HG02870 (cell line): ENCODE measurements around the gene HOXC9.
"Not testable (repeated sequence)": the region's sequence is repeated elsewhere in the genome, so short reads cannot be mapped to it uniquely, and the experiment has no call there.

ENCODE experiments used
- ATAC-seq: cut with Tn5 transposase; IDR thresholded peaks from one replicate; pipeline ENCODE4 v1.9.1; 2021; ENCODE audit warnings: mild to moderate bottlenecking, moderate library complexity; ENCODE audit not compliant: unreplicated experiment

HOXC9 gene

DNA sequence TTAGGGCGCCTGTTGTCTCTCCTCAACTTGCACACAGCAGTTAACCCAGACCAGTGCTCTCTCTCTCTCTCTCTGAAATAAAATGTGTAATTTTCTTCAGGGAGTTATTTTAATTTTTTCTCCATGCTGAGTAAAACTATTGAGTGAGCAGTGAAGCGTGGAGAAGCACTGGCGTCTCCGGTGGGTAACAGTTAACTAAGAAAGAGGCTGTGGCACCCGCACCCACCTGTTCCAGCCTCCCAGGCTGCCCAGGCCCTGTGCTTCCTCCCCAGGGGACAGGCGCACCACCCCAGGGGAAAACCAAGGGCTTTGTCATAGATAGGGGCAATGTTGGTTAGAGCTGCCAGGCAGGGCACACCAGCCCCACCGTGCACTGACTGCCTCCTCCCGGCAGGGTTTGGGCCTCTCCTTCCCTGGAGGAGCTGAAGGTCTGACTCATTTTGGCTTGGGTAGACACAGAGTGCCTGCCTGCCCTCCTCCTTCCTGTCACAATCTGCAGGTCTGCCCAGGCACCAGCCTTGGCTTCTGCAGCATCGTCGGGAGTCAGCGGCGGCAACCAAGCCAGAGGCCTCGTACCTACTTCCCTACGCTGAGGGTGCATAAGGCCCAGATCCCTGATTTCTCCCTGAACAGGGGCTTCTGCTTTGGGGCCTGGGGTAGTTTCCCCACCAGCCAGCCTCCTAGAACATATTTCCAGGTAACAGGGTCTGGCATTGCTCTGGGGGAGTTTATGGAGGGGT is 36.8 kb downstream of the HOXC9 start:
- no peak for ATAC-seq

DNA sequence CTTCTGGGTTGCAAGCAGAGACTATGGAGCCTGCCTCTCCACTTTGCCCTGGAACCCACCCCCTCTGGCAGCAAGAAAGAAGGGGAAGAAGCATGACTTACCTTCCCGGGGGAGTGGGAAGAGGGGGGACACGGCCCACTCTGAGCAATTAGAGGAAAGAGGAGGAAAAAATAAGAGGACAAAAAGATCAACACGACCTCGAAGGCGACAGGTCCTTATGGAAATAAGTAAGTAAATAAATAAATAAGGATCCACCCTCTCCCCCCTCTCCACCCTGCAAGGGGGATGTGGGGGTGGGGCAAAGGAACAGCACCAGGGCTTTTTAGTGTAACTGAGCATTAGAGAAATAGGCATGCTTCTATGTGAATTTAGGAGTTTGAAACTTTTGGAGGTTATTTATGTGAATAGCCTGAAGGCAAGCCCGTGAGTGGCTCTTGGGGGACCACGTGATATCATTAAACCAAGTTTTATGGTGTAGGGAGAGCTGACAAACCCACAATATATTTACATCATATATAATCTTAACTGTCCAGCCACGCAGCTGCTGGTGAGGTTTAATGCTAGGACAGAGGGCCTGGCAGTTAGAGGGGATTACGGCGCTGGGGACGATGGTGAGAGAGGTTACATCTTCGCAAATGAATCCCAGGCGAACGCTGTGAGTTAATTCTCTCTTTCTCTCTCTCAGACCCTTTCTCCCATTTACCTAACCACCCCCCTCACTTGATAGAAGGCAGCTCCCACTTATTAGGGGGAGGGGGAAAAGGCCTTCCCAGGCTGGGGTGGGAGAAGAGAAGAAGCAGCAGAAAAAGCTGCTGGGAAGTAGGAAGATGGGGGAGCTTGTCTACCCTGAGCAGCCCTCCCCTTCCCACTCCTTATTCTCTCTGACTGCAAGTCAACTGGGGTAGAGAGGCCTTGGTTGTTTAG is 37.7 kb downstream of the HOXC9 start:
- ATAC-seq = no peak

DNA sequence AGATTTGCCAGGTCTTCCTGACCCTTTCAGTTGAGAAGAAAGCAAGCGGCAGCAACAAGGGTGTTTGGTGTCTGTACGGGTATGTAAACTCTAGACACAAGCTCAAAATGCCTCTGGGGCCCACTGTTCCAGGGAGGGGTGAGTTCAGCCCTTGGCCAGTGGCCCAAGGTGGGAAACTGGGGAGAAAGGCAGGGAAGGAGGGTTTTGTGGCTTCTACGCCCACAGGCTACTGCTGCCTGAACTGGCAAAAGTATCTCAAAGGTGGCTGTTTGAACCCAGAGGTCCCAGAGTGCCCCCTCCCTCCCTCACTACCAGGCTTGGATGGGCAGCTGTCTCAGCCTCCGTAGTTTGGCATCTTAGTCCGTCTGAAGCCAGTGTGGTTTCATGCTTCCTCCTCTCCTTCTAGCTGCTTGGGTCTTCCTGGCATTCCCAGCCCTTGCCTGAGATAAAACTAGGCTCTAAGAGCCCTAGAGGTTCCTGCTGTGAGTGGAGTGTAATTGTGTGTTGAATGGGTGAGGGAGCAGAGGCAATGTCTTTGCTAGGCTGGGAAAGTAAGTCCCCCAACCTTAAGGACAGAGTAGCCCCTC is 38.4 kb downstream of the HOXC9 start:
- no peak for ATAC-seq

DNA sequence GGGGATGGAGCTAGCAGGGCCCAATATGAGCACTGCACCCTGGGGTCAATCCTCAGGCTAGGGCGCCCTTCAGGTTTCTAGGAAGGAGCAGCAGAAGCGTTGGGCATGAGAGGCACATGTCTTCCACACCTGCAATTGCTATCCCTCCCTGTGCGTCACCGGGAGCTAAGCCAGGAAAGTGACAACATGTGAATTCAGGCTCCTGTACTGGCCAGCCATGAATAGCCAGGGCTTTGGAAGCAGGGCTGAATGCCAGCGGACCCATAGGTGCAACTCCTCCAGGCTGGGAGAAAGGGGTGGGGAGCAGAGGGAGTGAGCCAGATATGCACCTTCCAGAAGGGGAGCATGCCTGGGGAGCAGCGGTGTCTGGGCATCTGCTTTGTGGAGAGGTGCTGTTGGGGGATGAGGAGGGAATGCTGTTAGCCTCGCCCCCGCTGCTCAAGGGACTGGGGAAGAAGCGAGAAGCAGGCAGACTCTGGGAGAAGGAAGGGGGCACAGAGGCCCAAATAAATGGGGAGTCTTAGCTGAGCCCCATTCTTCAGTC is 39.0 kb downstream of the HOXC9 start:
- no peak for ATAC-seq

DNA sequence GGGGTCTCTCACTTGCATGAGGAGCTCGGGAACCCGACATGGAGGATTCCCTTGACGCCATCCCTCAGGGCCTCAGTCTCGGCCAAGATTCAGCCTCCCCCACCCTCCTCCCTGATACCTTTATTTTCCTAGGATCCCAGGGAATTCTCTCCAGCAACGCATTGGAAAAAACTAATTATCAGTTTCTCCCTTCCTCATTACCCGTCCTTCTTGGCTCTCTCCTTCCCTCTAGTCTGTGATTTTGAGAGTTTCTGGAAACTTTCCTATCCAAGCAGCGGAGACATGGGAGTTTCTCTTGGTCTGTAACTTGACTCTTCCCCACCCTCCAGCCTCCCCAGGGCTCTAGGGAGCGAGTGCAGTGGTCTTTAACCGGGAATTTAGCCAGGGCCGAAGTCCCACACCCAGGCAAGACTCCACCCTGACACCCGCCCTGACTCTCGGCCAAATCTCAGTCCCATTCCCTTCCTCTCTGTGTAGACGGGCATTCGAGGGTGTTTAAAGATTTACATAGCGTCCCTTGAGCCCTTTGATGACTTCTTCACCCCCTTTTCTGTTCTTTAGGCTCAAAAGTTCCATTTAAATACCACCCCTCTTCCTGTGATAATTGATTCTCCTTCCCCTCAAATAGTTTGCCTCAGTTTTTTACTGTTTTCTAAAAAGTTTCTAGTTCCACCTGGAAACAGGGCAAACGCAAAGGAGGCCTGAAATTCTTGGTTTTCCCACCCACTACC is 39.6 kb downstream of the HOXC9 start:
- no peak for ATAC-seq

DNA sequence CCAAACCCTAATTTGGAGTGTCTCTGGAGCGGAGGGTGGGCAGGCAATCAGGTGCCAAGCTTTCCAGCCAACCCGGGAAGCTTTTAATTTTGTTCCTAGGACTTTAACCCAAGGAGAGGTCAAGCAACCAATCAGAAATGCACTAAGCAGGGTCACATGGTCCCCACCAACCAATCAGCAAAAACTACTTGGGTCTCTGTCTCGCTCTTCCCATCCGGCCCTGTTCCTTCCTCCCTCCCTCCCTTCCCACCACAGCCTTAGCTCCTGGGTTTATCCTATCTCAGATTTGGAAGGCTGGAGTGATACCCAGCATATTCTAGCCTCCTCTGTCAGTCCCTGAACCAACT is 40.2 kb downstream of the HOXC9 start:
- ATAC-seq = no peak

DNA sequence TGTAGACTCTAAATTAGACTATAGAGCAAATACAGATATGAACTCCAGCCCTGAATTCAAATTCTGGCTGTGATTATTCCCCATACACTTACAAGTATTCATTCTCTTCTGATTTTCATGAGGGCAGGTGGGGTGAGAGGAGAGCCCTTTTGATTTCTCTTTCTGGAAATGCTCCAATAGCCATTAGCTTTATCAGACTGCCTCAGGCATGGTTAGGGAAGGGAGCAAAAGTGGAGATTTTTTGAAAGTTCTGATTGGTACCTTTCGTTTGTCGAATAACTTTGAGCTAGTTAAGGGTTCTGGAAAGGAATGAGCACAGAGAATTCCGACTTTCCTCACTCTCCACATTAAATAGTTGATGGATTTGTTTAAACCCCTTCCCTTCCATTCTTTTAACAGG is 40.7 kb downstream of the HOXC9 start:
- no peak for ATAC-seq

DNA sequence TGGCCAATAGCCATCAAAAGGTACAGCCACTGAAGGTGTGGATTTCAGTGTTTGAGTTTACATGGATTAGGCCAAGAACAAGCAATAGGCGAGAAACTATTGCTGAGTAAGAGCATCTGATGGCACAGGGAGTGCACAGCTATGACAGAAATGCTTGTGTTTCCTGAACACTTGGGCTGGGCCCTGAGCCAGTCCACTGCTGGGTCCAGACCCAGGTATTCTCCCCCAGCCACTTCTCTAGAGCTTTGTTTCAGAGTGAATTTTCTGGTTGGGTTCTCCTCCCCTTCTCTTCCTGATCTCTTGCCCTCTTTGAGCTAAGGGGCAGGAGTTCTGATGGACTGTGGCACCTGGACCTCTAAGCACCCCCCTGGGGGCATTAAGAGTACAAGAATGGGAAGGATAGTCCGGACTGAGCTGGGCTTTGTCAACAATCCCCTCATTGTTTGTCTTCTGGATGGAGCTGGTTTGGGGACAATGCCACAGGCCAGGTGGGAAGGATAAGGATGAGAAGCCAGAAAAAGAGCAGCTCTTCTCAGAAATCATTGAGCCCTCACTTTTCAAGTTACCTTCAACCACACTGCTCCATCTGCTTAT is 41.2 kb downstream of the HOXC9 start:
- no peak for ATAC-seq

DNA sequence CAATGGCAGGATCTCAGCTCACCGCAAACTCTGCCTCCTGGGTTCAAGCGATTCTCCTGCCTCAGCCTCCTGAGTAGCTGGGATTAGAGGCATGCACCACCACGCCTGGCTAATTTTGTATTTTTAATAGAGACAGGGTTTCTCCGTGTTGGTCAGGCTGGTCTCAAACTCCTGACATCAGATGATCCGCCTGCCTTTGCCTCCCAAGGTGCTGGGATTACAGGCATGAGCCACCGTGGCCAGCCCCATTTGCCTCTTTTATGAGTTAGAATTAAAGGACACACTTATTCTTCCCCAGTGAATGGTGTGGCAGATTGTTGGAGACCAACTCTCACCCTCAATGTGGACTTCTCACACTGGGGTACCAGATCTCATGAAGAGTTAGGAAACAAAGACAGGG is 42.1 kb downstream of the HOXC9 start:
- not testable (repeated sequence) for ATAC-seq

DNA sequence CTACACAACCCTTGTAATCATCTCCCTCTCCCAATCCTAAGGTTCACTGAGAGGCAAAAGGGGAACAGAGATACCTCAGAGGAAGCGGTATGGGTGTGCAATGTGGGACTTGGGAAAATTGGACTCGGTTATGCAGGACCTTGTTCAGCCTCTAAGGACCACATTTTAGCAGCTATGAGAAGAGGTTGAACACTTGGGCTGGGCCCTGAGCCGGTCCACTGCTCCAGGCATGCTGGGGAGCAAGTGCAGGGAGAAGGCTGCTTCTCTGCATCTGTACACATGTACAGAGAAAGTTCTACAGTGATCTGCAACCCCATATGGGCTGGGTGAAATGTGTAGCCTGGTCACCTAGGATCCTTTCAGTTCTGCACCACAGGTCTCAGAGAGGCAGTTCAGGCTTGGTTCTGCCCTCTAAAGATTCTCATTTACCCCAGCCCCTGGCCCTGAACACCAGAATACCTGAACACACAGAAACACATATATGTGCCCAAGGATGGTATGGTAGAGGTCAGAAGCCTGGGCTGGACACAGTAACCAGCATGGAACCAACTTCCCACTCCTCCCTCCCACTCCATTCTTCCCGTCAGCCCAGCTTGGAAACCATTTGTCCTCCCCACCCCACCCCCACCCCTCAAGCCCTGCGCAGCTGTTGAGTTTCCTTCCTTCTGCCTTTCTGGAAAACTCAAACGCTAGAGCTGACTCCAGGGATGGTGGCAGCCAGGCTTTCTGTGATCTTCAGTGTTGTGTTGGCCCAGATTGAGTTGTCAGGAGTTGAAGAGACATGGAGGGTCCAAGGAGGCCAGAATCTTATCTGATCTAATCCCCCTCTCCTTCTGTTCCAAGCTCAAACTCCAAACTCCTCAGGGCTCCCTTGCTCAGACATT is 43.3 kb downstream of the HOXC9 start:
- no peak for ATAC-seq

DNA sequence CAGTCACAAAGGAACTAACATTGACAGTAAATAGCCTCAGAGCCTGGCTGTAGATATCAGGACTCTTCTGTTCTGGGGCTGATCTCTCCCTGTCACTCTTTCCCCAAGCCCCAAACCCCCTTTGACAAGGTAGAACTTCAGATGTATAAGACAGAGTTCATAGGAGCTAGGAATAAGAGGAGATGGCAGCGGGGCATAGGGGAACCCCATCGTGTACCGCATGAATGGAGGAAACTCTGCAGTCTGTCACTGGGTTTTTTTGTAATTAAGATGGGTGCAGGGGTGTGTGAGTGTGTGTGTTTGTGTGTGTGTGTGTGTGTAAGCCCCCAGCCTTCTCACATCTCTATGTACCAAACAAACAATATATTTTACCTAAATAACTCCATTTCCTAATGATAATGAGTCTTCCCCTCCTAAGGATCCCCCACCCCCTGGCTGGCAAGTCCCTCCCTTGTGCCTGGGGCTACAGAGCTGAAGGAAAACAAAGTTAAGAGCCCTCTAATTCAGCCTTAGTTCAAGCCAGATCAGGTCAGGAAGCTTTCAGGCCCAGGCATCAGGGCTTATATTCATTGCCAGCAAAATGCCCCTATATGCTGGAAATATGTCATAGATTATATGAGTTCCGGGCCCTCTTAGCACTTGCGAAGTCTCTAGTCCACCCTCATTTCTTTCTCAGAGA is 44.6 kb downstream of the HOXC9 start:
- no peak for ATAC-seq

DNA sequence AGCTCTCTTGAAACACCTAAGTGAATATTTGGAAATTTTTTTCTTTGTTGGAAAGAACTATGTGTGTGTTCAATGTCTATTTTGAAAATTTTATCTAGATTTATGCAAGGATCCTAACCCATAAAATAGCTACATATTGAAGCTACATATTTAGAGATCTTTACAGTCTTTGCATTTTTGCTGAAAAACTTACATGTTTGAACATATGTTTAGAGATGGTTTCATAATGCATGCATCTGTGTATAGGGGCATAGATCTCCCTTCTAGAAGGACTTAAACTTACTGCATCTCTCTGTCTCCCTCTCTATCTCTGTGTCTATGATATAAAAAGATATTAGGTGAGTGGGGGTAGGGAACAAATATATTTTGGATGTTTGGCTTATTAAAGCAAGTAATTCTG is 45.4 kb downstream of the HOXC9 start:
- no peak for ATAC-seq

DNA sequence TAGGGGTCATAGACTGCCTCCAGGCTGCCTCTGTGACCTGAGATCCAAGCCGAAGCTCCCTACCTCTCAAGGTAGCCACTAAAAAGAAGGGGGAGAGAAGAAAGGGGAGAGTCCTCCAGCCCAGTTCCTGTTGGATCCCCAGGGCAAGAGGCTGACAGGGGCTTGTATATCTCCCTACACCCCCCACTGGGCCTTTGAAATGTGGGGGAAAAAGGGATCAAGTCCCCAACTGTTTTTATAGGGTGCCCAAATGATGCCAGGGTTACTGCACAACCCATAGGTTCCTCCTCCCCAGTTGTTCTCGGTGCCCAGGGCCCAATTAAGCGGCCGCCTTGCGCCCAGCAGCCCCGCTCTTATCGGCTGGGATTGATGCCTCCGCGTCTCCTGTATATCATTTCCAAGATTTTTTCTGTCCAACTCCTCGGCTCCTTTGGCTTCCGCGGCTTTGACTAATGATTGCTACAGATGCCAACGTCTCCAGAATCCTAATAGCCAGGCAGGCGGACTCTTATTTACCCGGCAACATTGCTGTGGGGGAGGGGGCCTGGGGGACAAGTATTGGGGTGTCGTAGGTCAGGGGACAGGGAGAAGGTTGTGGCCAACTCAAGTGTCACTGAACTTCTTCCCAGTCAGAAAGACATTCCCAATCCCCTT is 46.0 kb downstream of the HOXC9 start:
- ATAC-seq = no peak

DNA sequence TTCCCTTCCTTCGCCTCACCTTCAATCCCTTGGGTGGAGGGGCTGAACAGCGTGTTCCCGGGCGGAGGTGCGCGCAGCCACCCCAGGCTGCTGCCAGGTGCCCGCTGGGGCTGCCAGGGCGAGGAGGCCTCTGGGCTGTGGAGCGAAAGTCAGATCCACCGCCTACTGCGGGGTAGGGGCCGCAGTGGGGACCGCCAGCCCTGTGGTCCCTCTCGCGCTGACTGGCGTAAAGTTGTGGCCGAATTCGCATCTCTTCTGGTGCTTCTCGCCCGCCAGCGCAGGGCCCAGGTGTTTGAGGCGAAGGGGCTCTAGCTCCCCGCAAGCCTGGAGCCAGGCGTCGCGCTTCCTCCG is 46.8 kb downstream of the HOXC9 start:
- ATAC-seq = no peak

DNA sequence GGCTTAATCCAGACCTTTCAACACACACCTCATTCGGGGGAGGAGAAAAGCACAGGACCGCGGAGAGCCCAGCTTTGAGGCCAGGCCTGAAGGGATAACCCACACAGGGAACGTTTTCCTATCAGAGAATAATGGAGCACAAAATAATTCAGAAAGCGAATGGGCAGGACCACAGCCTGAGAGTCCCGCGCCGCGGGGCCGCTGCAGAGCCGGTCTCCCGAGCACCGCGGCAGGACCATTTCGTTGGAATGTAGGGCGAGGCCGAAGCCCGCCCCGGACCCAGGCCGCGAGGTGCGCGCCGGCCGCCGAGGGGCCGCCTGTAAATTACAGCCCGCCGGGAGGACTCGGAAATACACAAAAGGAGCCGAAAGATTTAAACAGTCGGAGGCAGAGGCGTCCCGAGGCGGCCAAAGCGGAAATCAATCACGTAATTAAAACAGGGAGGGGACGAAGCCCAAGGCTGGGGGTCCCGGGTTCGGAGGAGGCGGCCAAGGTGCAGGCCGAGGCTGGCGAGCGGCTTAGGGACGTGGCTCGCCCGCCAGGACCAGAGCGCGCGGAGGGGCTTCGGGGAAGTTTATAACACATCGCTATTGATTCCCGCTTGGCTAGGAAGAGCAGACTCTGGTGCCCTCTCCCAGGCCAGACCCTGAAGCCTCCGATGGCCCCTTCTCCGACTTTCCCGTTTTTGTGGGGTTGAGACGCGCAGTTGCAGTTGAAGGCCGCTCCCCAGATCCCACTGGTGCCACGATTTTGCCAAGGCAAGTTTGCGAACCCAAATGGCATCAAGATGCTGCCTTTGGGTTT is 47.4 kb downstream of the HOXC9 start:
- no peak for ATAC-seq

DNA sequence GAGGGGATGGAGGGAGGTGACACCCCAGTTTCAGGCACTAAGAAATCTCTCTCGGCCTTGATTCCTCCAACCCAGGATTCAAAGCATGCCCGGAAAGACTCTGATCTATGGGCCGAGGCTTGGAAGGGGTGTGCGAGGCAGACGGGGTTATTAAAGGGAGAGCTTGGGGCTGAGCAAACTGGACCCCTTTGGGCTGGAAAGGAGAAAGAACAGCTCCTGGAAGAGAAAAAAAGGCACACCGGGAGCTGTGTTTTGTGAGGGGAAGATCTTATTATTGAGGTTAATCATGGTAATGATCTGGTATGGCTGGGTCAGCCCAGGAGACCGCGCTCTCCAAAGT is 48.0 kb downstream of the HOXC9 start:
- ATAC-seq = no peak

DNA sequence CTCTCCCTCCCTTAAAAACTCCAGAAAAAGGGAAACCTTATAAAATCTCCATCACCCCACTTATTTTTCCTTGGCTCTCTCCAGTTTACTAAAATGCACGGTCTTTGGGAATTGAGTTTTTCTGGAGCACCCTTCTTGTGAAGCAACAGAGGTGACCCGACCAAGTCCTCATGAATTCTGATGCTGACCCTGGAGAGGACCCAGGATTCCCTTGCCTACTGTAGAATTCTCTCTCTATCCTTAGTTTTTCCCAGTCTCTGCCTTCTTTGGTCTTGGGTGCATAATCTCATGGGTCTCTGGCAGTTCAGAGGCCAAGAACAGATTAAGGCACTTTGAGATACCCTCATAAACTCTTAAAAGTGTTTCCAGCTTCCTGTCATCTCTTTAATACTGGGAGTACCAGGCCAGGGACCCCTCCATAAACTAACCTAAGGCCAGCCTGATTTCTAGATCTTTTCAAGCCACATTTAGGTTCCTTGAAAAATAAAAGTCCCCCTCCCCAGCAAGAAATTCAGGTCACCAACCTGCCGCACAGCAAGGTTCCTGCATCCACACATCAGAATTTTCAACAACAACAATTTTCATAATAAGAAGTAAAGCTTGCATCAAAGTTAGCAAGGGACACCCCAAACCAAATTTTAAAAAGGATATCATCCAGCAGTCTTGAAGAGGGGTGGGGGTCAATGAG is 48.6 kb downstream of the HOXC9 start:
- ATAC-seq = no peak
